Right lobe of liver (tissue), 6 donors: ENCODE data around the gene AGAP2. TPM values are rescaled to one million over a fixed set of nuclear protein-coding genes. Genes with fewer than 3 reads are reported as not detected.
"Not testable (repeated sequence)": the region's sequence is repeated elsewhere in the genome, so short reads cannot be mapped to it uniquely, and the experiment has no call there.

Experiments
- ATAC-seq, 4 donors: fragments of 200-7000 bp; cut with Tn5 transposase; one replicate each; pipeline ENCODE4 v1.9.1; 2020; ENCODE audit warnings: mild to moderate bottlenecking in 4 of 4, moderate library complexity in 4 of 4
- DNase-seq, 3 donors: peaks; one replicate each; pipeline ENCODE4 v3.0.0-alpha.2; 2020
- H3K27ac ChIP-seq, 3 donors: fragments of 200-600 bp; one replicate each; pipeline ENCODE4 v1.8.0; 2022
- H3K27me3 ChIP-seq, 2 donors: fragments of 200-600 bp; one replicate each; pipeline ENCODE4 v1.8.0; 2022
- H3K36me3 ChIP-seq, 4 donors: fragments of 200-600 bp; sonication (generic) in 1 of 4; one replicate each; pipeline versions ENCODE4 v1.5.1 to v1.8.0; 2017 to 2022; ENCODE audit warnings: control low read depth in 1 of 4
- H3K4me1 ChIP-seq, 4 donors: fragments of 200-600 bp; sonication (generic) in 1 of 4; one replicate each; pipeline versions ENCODE4 v1.5.1 to v1.8.0; 2017 to 2022; ENCODE audit warnings: control low read depth in 1 of 4
- H3K4me3 ChIP-seq, 3 donors: fragments of 200-600 bp; one replicate each; pipeline ENCODE4 v1.8.0; 2022
- H3K9me3 ChIP-seq, 4 donors: fragments of 200-600 bp; sonication (generic) in 1 of 4; one replicate each; pipeline versions ENCODE4 v1.5.1 to v1.8.0; 2017 to 2022; ENCODE audit warnings: control low read depth in 1 of 4
- POLR2A ChIP-seq: fragments of 450-650 bp; IDR thresholded peaks from one replicate; pipeline ENCODE4 v1.6.1; 2017; ENCODE audit warnings: antibody characterized with exemption, mild to moderate bottlenecking
- WGBS: methylation state at CpG from one replicate; pipeline ENCODE4 v1.1.6; 2018; ENCODE audit warnings: low coverage, low lambda C conversion rate; ENCODE audit not compliant: insufficient coverage; ENCODE audit errors: missing lambda C conversion rate; 5-methylcytosine and 5-hydroxymethylcytosine counted together
- intact Hi-C, 2 donors: fragments of 100-400 bp; cut with DNase I; formaldehyde crosslinking; loops; one replicate each; pipeline versions ENCODE4 v1.11.2 to v1.14.1; 2022
- total RNA-seq, 6 experiments: library from RNA; depleted of rRNA in 2 of 6; stranded (reverse); fragments of >200 nt in 2 of 6; fragmentation: NEBNext Ultra II Directional in 3 of 6; extraction: Animal tissue kit (Norgen Biotek cat#: 25700) in 3 of 6; gene quantifications; one replicate each; pipeline versions ENCODE4 v1.1.0 to v1.2.4, GENCODE V29; 2016 to 2023
- TF ChIP-seq, protein P1 (sequence below), 4 donors: fragments of 200-600 bp in 3 of 4; fragments of 450-650 bp in 1 of 4; IDR thresholded peaks; one replicate each; pipeline versions ENCODE4 v1.5.1 to v1.8.0; 2016 to 2022; ENCODE audit warnings: antibody characterized with exemption in 4 of 4, mild to moderate bottlenecking in 2 of 4
- donor health status: DM: no; HTN: yes; CAD: no.
- donor health status: DM: no; HTN: no; CAD: no.
- donor health status: DM: no; HTN: no; CAD: no.
- donor health status: DM: no; HTN: yes; CAD: no.
- donor health status: DM: no; HTN: yes; CAD: no.

The AGAP2 gene
- total RNA-seq, 6 experiments from 2014 or later = 0.26 to 0.87 (median 0.57) TPM

DNA sequence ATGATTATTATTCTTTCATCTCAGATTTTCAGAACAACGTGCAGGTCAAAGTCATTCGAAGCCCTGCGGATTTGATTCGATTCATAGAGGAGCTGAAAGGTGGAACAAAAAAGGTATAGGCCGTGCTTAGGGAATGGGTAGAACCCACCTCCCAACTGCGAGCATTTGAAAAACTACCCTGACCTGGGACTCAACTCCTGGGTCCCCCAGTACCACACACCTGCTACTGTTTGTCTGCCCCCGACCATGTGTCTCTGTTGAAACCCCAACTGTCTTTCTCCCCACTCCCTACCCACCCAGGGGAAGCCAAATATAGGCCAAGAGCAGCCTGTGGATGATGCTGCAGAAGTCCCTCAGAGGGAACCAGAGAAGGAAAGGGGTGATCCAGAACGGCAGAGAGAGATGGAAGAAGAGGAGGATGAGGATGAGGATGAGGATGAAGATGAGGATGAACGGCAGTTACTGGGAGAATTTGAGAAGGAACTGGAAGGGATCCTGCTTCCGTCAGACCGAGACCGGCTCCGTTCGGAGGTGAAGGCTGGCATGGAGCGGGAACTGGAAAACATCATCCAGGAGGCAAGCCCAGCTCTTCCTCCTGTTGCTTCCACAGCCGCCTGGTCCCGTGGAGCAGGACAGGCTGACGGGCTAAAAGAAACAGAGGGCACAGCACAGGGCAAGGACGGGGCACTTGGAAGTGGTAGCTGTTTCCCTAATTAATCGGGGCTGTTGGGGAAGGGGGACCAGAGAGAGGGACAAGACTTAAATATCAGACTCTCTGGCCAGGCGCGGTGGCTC, 20.5 kb downstream of the AGAP2 start:
- Histone ChIP-seq H3K9me3 (no peaks in the 10 kb centered on the region), H3K27ac (no peak overlapping the region), H3K27me3 (no peaks in the 10 kb centered on the region), H3K4me1 (no peaks in the 10 kb centered on the region), H3K36me3 (peaks cover 0 to 72% (median 27%) of the 10 kb centered on the region in 4 donors), H3K4me3 (no peak overlapping the region)
- TF ChIP-seq POLR2A = no peak
- TF ChIP-seq, protein P1, sequence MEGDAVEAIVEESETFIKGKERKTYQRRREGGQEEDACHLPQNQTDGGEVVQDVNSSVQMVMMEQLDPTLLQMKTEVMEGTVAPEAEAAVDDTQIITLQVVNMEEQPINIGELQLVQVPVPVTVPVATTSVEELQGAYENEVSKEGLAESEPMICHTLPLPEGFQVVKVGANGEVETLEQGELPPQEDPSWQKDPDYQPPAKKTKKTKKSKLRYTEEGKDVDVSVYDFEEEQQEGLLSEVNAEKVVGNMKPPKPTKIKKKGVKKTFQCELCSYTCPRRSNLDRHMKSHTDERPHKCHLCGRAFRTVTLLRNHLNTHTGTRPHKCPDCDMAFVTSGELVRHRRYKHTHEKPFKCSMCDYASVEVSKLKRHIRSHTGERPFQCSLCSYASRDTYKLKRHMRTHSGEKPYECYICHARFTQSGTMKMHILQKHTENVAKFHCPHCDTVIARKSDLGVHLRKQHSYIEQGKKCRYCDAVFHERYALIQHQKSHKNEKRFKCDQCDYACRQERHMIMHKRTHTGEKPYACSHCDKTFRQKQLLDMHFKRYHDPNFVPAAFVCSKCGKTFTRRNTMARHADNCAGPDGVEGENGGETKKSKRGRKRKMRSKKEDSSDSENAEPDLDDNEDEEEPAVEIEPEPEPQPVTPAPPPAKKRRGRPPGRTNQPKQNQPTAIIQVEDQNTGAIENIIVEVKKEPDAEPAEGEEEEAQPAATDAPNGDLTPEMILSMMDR (IDR thresholded peaks at IDR 0.05) = no peak
- intact Hi-C loops = no loop called here
- DNase-seq = no peak
- WGBS = 92% methylated on average over 14 of the region's 22 CpGs
- no peak for ATAC-seq

DNA sequence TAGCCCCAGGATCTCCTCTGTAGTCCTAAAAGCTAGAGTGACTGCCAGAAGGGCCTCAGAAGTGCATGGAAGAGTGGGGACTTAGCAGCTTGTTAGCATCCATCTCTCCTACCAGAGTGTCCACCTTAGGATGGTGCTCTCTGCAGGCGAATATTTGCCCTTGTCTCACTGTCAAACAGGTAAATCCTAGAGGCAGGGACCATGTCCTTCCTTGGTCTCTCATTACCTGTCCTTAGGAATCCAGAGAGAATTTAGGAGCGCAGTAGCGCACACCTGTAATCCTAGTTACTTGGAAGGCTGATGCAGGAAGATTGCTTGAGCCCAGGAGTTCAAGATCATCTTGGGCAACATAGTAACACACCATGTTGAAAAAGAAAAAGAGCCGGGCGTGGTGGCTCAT, 21.4 kb downstream of the AGAP2 start:
- Histone ChIP-seq H3K27ac (no peak overlapping the region), H3K9me3 (no peaks in the 10 kb centered on the region), H3K4me3 (no peak overlapping the region), H3K27me3 (no peaks in the 10 kb centered on the region), H3K4me1 (no peaks in the 10 kb centered on the region), H3K36me3 (peaks cover 0 to 79% (median 27%) of the 10 kb centered on the region in 4 donors)
- DNase-seq (peak in 1 of 3 donors; percentile 5), ATAC-seq (no peak)
- intact Hi-C loops = no loop called here
- TF ChIP-seq, protein P1 (IDR thresholded peaks at IDR 0.05) = no peak
- no peak for TF ChIP-seq POLR2A
- WGBS = 95% methylated on average over 4 of the region's 5 CpGs

DNA sequence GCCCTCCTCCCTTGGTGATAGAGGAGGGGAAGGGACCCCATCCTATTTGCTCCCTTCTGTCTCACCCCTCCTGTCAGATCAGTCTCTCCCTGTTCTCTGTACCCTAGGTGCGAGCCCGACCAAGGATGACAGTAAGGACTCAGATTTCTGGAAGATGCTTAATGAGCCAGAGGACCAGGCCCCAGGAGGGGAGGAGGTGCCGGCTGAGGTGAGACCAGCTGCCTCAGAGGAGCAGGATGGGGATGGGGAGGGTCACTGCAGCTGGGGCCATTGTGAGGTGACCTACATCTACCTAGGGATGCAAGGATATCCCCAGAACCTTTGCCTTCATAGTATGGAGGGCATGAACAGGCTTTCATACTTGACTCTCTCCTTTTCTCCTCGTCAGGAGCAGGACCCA, 22.2 kb downstream of the AGAP2 start:
- H3K27ac ChIP-seq = no peak overlapping the region
- no peaks in the 10 kb centered on the region for H3K27me3 ChIP-seq
- TF ChIP-seq, protein P1 (IDR thresholded peaks at IDR 0.05) = no peak
- no peak for TF ChIP-seq POLR2A
- DNase-seq (no peak), ATAC-seq (no peak)
- intact Hi-C loops = no loop called here
- 90% methylated on average over 2 of the region's 4 CpGs for WGBS
- H3K4me3 ChIP-seq = no peak overlapping the region
- no peaks in the 10 kb centered on the region for H3K9me3 ChIP-seq
- H3K36me3 ChIP-seq = peaks cover 0 to 84% (median 27%) of the 10 kb centered on the region in 4 donors
- H3K4me1 ChIP-seq = no peaks in the 10 kb centered on the region

DNA sequence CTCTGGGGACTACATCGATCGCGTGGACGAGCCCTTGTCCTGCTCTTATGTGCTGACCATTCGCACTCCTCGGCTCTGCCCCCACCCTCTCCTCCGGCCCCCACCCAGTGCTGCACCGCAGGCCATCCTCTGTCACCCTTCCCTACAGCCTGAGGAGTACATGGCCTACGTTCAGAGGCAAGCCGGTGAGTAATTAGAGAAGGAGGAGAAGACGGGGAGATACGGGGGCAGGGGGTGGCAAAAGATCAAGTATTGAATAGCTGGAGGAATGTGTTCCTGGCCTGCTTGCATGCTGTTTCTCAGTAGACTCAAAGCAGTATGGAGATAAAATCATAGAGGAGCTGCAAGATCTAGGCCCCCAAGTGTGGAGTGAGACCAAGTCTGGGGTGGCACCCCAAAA, 22.8 kb downstream of the AGAP2 start:
- intact Hi-C loops = no loop called here
- ATAC-seq = no peak
- 96% methylated on average over 8 of the region's 12 CpGs for WGBS

DNA sequence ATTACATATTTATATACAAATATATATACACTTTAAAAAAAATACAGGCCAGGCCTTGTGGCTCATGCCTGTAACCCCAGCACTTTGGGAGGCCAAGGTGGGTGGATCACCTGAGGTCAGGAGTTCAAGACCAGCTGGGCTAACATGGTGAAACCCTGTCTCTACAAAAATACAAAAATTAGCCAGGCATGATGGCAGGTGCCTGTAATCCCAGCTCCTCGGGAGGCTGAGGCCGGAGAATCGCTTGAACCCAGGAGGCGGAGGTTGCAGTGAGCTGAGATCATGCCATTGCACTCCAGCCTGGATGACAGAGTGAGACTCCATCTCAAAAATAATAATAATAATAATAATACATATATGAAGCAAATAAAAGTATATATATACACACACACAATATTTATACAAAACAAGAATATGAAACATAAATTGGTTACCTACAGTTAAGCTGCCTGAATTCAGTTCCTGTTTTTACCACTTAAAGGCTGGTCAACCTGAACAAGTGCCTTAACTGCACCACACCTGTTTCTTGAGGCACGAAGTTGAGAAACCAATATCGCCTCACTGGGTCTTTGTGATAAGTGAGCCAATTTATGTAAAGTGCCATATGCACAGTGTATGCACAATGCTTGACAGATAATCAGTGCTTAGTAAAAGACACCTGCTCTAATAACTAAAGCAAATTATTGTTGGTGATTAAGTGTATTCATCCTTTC, 23.4 kb downstream of the AGAP2 start:
- H3K27ac ChIP-seq, H3K4me3 ChIP-seq, H3K27me3 ChIP-seq, H3K9me3 ChIP-seq, DNase-seq, H3K4me1 ChIP-seq, intact Hi-C loops, ATAC-seq: not testable (repeated sequence)
- peaks cover 0 to 75% (median 25%) of the 10 kb centered on the region in 4 donors for H3K36me3 ChIP-seq
- WGBS = 88% methylated on average over 6 of the region's 6 CpGs

More for the DNA sequence above, 22.8 kb downstream of the AGAP2 start:
- H3K27me3 ChIP-seq = no peaks in the 10 kb centered on the region
- TF ChIP-seq POLR2A = no peak
- TF ChIP-seq, protein P1 (IDR thresholded peaks at IDR 0.05) = no peak
- no peaks in the 10 kb centered on the region for H3K9me3 ChIP-seq
- no peak overlapping the region for H3K27ac ChIP-seq
- peaks cover 0 to 80% (median 26%) of the 10 kb centered on the region in 4 donors for H3K36me3 ChIP-seq
- no peak for DNase-seq
- no peaks in the 10 kb centered on the region for H3K4me1 ChIP-seq
- H3K4me3 ChIP-seq = no peak overlapping the region
